HepG2 (cell line): ENCODE results near the gene CREB3.

Experiments
- CBX2 ChIP-seq, 2 experiments: fragments of 200-600 bp in 1 of 2; sonication (generic); formaldehyde crosslinking in 1 of 2; IDR thresholded peaks; 2 replicates each; pipeline versions ENCODE4 v1.7.0 to v1.8.1; 2018 to 2022; ENCODE audit warnings: low read depth in 2 of 2, low read length in 1 of 2, mild to moderate bottlenecking in 1 of 2, missing genetic modification reagents in 1 of 2
- CHD2 ChIP-seq: IDR thresholded peaks from 2 replicates; pipeline ENCODE4 v1.6.1; 2011; ENCODE audit warnings: low read depth, low read length, improper control_type of control experiment

DNA sequence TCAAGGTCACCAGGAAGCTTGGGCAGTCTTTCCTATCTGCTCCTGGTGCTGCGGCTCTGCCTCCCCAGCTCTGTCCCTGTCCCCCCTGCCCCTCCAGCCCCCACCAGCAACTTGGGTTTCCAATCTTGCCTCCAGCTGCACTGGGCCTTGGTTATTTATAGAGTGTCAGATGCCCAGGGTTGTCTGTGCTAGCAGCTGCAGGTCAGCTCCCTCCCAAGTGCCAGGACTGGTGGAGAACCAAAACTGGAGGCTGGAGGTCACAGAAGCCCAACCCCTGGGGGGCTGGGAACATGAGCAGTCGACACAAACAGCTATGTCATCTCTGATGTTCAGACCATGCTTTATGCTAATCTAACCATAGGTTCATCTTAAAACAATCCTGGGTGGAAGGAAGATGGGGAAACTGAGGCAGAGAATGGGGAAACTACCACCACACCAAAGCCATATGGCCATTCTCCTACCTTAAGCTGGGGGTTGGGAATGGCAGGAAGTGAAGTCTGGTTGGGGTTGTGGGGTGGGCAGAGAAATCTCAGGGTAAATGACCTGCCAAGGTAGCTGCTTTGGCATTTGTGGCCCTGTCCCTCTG is 44.4 kb upstream of the CREB3 start:
- TF ChIP-seq CHD2 (no peak), CBX2 (IDR thresholded peaks at IDR 0.05; ENCODE audit: low read depth, low read length) (no peak), CBX2 (CRISPR knock-in tag; IDR thresholded peaks at IDR 0.05; ENCODE audit: low read depth) (no peak)
